GM19238 (cell line): Measurements from ENCODE around the gene GORASP2.
"Not testable (repeated sequence)": the region's sequence is repeated elsewhere in the genome, so short reads cannot be mapped to it uniquely, and the experiment has no call there.

ENCODE experiments used
- DNase-seq: peaks from one replicate; pipeline ENCODE4 v3.0.0; 2011; ENCODE audit warnings: low spot score; ENCODE audit not compliant: insufficient read length

Gene GORASP2

DNA sequence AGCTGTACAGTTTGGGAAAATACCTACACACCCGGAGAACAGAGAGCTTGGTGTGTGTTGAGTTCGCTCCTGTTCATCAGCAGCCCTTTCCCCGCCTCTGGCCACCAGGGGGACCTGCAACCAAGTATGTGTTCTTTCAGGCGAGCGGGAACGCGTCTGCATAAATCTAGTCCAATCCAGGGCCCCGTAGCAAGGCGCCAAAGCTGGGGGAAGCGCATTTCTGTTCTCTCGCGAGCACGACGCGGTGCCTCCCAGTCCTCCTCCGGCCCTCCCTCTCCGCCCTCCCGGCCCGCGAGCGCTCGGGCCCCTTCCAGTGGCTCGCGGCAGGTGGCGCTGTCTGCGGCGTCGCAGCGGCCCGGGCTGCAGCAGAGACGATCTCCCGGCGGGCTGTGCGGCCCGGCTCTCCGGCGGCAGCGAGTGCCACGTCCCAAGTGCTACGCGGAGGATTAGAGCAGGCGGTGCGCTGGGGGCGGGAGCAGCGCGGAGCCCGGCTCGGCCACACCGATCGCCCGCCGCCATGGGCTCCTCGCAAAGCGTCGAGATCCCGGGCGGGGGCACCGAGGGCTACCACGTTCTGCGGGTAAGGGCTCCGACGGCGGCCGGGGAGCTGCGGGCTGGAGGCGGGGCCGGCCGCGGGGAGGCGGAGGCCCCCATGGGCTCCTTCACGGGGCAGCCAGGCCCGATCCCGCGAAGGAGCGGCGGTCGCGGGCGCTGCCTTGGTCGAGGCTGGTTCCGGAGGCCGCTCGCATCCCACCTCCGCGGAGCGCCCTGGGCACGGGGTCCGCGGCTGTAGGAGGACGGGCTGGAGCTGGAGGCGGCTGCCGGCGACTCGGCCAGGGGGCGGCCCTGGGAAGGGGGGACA lies at the start of gene GORASP2:
TSS of gene GORASP2 (plus strand) at position 430 of the 862 bp plus-strand sequence. CDS start at position 518, 88 bp downstream.
- DNase-seq: peak; percentile 91

DNA sequence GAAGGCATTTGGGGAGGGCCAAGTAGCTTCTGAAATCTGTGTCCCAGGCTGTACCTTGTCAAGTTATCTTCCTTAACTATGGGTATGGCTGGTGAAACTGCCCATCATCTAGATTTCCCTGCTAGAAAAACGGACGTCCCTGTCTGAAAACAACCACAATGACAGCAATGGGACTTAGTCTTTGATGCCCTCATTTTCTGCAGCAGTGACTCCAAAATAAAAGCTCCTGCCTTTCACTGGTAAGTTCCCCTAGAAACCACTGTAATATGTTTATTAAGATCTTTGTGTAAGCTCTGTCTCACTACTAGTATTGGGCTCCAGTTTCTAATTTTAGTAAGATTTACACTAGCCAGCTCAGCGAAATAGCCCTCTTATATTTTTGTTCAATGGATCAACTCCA lies 47.2 kb upstream of the GORASP2 start:
- DNase-seq: no peak

DNA sequence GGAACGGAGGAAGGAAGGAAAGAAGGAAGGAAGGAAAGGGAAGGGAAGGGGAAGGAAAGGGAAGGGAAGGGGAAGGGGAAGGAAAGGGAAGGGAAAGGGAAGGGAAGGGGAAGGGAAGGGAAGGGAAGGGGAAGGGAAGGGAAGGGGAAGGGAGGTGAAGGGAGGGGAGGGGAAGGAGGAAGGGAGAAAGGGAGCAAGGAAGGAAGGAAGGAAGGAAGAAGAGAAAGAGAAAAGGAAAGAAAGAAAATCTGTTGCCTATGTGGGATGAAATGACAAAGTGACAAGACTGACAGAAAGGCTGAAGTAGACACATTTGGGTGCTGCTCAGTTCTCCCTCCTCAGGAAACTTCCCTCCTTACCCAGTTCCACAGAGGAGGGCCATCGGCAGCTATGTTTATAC lies 46.3 kb upstream of the GORASP2 start:
- DNase-seq: no peak

DNA sequence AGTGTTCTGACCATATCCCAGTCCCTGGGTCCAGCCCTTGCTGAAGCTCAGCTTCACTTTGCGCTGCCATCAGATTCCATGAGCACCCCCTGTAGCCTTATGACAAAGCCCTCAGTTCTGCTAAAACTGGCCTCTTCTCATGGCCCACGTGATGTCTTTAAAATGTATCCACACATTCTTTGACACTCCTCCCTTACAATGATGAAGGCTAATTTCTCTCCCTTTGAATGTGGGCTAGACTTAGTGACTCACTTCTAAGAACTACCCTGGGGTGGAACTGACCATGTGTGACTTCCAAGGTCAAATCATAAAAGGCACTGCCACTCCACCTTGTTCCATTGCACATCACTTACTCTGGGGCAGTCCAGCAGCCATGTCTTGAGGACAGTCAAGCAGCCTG lies 45.4 kb upstream of the GORASP2 start:
- DNase-seq: no peak

DNA sequence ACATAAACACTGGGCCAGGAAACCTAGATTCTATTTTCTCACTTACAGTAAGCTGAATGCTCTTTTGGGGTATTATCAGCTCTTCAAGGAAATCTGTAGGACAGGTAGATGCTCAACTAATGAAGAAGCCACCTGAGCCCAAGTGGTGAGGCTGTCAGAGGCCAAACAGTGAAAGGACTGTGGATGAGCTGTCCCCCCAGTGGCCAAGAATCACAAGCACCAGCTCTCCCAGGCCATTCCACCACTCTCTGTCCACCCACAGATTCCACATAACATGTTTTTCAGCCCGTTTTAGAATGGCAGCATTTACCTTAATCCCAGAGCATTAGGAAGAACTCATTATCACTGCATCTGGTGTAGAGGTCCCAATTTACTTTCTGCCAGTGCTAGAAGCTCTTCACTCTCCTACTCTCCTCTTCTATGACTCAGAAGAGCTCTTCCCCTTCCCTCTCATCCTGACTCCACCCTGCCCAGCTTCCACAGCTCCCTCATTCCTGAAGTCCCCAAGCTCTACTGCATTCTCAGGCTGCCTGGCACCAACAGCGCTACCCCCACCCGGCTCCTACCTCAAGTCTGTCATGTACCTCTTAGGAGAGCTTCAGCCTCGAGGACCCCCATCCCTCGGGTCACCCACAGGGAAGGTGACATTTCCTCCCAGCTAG lies 43.8 kb upstream of the GORASP2 start:
- no peak for DNase-seq

DNA sequence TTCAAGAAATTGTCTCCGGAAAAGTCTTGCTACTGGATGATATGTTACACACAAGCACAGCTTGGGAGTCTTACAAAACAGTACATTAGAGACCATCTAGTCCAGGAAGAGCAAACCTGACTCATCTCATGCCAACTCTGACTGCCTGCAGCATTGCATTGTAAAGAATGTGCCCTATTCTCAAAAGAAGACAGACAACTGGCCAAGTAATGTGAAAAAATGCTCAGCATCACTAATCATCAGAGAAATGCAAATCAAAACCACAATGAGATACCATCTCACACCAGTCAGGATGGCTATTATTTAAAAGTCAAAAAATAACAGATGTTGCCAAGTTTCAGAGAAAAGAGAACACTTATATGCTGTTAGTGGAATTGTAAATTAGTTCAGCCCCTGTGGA lies 42.7 kb upstream of the GORASP2 start:
- no peak for DNase-seq

DNA sequence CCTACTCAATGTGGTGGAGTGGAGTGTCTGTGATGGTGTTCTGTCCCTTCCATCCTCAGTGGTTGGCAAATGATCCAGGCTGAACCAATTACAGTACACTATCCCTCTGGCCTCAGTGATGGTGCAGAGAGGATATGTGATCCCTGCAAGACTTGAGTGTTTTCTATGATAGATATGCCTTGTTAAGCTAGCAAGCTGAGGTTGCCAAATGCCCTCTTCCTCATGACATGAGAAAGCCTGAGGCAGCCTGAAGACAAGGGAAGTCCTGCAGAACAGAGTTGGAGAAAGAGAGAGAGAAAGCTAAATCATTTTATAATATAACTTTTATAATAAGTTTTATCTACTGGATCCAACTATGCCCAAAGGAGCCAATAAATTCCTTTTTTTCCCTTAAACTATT lies 41.6 kb upstream of the GORASP2 start:
- DNase-seq: no peak

DNA sequence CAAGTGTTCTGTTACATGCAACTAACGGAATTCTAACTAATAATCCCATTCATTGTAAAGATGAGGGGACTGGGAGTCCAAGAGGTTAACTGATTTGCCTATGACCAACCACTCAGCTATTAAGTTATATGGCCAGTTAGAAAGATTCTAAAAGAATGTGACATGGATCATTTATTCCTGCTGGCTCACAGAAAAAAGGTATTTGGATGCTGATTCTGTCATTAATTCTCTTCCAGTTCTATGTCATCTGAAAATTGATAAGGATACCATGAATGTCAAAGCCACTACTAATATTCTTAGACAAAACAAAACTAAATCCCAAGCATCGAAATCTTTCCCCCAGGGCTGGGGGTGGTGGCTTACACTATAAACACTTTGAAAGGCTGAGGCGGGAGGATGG lies 41.2 kb upstream of the GORASP2 start:
- no peak for DNase-seq

DNA sequence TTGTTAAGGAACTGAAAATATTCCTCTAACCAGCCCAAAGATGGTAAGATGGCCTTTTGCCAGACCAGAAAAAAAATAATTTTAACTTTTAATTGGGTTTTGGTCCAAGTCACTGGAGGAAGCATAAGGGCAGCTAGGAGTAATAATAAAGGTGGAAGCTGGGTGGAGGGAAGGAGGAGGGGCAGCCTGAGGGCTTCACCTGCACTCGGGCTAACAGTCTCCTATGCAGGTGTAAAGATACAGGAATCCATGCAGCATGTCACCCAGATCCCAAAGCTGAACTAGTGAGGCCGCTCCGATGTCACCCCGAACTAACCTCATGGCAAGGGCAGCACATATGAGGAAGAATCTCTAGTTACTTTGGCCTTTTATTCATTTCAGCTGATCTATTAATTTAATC lies 37.2 kb upstream of the GORASP2 start:
- no peak for DNase-seq

DNA sequence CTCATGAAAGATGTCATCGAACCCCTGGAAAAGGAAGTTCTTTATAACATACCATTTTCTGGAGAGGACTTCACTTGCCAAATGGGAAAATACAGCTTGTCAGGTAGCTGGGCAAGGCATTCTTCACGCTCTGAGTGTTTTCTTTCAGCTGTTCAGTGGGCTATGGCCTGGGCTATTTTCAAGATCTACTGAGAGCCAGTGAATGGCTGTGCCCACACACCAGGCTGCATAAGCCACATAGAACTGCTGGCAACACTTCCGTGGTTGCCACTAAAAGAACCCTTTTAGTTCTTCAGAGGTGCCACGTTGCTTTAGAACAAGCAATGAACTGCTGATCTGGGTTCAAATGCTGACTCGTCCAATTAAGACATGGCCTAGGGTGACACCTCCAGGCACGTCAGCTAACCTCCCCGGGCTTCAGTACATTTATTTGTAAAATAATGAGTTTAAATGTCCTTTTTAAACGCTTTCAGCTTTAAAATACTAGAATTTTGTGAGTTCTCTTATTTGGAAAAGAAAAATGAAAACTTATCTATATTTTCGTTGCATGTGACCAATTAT lies 36.6 kb upstream of the GORASP2 start:
- no peak for DNase-seq

DNA sequence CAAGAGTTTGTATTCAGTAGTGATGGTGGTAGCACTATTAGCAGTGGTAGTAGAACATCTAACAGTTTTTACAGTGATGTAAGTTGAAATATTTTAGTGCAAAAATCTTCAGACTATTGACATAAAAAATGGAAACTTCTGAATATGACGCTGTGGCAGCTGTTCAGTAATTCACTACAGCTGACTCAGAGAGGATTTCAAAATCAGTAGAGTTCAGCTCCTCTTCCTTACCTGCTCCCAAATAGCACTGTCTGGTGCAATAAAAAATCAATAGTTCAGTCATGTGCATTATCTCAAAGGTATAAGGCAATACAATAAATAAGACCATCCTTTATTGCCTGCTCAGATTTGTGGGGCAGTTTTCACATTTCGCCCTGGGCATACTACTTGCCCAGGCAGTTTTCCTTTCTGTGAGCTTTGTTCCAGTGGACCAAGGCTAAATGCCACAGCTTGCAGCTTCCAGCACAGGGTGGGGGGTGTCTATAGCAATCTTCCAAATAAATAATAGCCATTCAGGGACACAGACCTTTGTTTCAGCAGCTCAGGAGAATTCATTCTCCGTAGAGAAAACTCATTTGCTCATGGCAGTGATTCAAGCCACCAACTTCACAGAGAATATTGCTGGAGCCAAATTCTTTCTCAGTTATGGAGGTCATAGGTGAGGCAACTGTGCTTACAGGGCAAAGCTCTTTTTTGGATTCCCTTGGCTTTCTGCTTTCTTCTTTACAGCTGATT lies 33.9 kb upstream of the GORASP2 start:
- no peak for DNase-seq

DNA sequence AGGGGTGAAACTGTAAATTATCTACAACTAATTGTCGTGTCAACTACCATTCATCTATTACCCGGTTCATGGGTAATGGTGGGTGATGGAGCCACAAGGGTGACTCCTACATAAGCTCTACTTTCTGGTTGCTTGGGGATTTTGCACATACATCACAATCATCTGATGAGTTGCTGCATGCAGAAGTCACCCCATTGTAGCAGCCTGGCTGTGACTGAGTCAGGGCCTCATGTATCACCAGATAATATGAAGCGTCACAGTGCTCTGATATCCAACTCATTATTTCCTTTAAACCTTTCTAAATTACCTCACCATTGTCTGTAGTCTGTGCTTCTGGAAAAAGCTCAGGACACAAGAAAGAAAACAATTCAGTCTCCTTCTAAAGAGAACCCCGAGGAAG lies 32.4 kb upstream of the GORASP2 start:
- no peak for DNase-seq

DNA sequence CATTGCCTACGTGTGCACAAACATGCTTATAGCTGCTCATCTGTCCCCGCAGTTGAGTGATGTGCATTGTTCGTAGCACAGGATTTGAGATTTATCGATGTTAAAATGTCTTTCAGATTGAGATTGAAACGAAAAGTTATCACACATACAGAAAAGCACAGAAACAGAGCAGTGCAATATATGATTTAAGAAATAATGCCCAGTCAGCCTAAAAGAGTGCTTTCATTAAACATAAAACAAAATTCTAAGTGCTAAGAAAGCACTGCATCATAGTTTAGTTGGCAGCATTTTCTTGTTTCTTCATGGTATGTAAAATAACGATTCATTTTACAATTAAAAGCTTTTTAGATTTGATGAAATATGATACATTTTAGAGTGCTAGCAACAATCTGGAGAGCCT lies 31.9 kb upstream of the GORASP2 start:
- DNase-seq: no peak

DNA sequence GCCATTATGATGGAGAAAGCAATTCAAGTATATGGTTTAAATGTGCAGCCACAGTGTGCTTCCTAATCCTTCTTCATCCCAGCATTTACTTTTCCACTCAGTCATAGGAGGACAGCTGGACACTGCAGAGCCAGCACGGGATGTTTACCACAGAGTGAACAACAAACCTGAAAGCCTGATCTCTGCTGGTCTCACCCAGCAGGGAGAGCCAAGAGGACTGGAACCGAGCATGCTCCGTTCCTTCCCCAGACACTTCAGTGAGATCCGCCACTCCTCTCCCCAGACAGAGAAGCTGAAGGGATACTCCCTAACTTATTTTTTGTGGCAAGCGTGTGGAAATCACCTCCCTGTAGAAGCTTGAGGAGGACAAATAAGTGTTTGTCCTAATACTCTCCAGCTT lies 23.2 kb upstream of the GORASP2 start:
- no peak for DNase-seq

DNA sequence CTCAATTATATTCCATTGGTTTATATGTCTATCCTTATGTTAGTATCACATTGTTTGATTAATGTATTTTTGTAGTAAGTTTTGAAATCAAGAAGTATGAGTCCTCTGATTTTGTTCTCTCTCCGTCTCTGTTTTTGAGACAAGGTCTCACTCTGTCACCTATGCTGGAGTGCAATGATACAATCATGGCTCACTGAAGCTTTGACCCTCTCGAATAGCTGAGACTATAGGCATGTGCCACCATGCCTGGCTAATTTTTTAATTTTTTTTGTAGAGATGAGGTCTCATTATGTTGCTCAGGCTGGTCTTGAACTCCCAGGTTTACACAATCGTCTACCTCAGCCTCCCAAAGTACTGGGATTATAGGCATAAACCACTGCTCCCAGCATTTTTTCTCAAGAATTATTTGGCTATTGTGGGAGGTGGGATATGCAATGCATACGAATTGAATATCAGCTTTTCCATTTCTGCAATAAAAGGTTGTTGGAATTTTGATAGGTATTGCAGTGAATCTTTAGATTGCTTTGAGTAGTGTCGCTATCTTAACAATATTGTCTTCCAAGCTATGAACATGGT lies 17.7 kb upstream of the GORASP2 start:
- DNase-seq: no peak

DNA sequence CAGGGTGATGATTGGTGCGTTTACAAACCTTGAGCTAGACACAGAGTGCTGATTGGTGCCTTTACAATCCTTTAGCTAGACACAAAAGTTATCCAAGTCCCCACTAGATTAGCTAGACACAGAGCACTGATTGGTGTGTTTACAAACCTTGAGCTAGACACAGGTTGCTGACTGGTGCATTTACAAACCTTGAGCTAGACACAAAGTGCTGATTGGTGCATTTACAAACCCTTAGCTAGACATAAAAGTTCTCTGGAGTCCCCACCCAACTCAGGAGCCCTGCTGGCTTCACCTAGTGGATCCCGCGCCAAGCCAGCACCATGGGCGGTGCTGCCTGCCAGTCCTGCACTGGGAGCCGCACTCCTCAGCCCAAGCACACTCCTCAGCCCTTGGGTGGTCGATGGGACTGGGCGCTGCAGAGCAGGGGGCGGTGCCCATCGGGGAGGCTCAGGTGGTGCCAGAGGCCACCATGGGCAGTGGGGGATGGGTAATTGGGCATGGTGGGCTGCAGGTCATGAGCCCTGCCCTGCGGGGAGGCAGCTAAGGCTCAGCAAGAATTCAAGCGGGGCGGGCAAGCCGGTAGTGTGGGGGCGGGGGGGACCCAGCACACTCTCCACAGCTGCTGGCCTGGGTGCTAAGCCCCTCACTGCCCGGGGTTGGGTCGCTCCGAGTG lies 13.9 kb upstream of the GORASP2 start:
- not testable (repeated sequence) for DNase-seq

DNA sequence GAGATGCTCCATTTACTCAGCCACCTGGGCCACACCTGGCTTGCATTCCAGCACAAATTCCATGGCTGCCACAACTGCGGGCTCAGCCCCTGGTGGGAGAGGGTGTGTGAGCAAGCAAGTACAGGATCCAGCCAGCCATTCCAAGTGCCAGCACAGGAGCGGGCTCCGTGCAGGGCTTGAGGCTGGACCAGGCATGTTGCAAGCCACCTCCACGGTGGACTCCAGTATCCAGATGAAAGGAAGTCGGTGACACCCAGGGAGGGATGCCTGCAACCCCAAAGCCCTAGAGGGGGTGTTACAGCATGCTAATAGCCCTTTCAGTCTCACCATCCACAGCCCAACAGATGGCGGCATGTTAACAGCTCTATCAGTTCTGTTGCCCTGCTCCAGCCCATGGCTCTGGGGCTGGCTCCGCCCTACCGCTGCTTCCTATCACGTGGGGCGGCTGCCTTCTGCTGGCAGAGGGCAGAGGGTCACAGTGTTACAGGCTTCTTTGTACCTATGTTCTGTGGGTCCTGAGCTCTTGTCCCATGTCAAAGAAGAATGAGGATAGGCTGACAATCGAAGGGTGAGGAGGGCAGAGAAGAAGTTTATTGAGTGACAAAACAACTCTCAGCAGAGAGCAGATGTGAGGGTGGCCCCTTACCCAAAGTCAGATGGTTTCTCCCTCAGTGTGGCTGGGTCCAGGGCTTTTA lies 11.7 kb upstream of the GORASP2 start:
- DNase-seq: no peak

DNA sequence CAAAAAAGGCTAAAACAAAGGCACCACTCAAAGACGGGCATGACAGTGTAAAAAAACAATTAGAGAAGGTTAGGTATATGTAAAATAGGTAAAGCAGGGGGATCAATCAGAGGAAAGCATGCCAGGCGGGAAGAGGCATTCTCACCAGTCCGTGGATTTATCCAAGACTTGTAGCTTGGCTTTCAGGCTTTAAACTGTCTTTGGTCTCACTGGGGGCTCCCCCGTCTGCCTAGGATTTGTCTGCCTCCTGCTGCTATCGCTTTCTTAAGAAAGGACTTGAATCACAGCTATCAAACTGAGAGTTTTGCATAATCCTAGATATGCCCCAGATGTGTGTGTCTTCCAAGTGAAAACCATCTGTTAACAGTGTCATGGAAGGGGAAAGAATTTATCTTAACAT lies 11.1 kb upstream of the GORASP2 start:
- no peak for DNase-seq

DNA sequence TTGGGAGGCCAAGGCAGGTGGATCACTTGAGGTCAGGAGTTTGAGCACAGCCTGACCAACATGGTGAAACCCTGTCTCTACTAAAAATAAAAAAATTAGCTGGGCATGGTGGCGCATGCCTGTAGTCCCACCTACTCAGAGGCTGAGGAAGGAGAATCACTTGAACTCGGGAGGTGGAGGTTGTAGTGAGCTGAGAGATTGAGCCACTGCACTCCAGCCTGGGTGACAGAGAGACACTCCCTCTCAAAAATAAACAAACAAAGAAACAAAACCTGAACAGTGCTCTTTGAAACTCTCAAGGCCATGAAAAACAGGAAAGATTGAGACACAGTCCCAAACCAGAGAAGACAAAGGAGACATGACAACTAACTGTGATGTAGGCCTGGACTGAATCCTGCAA lies 7.2 kb upstream of the GORASP2 start:
- DNase-seq: not testable (repeated sequence)
